HG03039 (cell line): Measurements from ENCODE around the gene NPB.

Source experiments
- ATAC-seq: cut with Tn5 transposase; IDR thresholded peaks from one replicate; pipeline ENCODE4 v1.9.1; 2021; ENCODE audit warnings: mild to moderate bottlenecking, moderate library complexity; ENCODE audit not compliant: unreplicated experiment

The NPB gene

DNA sequence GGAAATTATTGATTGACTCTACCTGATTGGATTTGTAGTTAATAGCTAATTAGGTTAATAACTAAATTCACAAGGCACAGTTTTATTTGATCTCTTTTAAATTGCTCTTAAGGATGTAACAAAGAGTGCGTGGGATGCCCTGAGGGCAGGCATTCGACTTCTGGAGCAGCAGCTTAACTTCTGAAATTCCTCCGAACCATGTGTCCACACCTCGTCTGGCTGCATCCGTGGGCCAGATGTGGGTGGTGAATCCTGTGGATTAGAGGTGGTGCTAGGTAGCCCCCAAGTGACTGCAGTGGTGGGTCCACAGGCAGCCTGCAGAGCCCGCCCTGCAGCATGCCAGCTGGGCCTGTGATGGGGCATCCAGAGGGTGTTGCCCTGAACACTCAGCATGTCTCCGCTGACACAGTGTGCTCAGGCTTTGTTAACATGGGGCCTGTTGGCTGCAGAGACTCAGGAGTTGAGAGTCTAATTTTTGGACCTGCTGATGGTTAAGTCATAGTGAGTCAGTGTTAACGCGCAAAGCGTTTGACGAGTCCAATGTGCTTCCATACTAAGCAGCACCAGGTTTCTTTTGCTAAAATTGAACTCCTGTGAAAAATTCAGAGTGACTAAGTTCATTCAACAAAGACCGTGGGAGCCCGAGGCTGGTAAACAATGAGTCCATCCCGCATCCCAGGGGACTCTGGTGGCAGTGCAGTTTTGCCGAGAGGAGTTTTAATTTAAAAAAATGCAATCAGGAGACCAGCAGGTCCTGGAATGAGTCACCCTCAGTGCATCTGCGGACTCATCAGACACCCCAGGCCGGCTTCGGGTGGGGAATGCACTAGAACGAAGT is 3.8 kb upstream of the NPB start:
- ATAC-seq, result no peak

DNA sequence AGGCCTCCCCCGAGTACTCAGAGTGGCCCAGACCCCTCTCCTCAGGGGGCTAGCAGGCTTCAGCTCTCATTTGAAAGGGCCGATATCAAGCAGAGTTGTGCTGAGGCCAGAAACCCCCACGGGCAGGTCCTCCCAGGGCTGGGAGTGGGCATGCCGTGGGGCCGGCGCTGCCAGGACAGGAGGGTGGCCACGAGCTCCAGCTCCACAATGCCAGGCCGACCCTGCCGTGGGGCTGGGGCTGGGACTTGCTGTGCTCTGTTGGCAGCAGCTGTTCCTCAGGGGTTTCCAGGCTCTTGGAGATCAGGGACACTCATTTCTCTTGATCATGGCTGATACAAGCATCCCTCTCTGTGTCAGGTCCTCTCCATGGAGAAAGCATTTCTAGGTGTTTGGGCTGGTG is 3.2 kb upstream of the NPB start:
- ATAC-seq, result no peak

DNA sequence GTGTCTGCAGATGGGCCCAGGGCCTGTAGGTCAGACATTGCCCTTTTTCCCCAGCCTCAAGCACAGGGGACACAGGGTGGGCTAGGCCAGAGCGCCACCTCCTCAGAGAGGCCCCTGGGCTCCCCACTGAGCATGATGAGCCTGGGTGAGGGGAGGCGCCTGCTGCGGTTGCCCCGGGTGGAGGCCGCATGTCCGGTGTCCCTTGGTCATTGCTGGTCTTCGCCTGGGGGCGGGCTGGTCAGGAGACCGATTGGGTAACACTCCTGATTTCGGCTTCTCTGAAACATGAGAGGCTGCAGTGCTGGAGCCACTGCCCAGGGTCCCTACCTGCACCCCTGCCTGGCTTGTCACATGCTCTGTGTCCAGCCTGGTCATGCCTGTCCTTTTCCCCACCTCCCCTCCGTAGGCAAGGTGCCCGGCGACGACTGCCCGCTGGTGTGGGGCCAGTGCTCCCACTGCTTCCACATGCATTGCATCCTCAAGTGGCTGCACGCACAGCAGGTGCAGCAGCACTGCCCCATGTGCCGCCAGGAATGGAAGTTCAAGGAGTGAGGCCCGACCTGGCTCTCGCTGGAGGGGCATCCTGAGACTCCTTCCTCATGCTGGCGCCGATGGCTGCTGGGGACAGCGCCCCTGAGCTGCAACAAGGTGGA is 2.4 kb upstream of the NPB start:
- ATAC-seq, result no peak

DNA sequence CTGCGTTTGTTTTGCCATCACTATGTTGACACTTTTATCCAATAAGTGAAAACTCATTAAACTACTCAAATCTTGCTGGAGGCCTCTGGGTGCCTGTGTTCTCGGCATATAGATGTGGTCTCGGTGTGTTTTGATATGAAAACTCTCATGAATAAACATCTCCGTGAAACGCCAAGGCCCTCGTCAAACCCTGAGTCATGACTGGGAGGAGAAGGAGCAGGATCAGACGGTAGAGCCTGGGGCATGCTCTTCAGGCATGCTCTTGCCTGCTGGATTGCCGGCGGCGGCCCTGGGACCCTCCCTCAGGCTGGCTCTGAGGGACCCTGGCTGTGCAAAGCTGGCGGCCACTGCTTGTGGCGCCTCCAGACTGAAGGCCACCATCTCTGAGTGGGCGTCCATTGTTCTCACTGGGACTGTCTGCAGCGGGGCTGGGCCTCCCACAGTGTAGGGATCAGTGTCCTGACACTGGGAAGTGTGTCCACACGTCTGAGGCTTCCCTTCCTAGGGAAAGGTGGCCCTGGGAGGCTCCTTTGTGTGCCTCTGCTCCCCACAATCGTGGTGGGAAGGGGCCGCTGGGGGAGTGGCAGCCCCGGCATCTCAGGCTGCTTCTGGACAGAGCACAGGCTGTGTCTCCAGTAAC is 1.7 kb upstream of the NPB start:
- no peak for ATAC-seq

DNA sequence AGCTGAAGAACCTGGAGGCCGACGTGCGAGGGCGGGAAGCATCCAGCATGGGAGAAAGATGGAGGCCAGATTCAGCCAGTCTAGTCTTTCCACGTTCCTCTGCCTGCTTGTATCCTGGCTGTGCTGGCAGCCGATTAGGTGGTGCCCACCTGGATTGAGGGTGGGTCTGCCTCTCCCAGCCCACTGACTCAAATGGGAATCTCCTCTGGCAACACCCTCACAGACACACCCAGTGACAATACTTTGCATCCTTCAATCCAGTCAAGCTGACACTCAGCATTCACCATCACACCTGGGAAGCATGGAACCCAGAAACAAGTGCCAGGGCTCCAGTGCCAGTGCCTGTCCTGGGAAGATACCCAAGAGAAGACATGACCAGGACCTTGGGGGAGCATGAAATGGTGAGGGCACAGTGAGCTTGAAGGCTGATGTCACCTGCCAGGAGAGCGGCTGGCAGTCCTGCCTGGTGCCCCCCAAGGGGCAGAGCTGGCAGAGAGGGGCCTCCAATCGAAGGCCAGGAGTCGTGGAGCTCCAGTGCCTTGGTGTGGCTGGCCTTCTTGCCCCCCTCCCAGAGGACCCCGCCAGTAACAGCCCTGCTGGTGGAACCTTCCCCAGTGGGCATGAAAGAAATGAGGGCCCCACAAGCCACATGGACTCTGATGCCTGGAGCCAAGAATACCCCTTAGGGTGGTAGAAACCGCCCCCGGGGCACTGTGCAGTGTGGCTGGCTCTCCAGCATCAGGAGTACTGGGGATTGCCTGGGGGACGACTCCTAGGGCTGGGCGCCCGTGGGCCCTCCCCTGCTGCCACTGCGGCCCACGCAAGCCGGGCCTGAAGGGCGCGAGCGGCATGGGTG is 643 bp upstream of the NPB start:
- ATAC-seq, result no peak

DNA sequence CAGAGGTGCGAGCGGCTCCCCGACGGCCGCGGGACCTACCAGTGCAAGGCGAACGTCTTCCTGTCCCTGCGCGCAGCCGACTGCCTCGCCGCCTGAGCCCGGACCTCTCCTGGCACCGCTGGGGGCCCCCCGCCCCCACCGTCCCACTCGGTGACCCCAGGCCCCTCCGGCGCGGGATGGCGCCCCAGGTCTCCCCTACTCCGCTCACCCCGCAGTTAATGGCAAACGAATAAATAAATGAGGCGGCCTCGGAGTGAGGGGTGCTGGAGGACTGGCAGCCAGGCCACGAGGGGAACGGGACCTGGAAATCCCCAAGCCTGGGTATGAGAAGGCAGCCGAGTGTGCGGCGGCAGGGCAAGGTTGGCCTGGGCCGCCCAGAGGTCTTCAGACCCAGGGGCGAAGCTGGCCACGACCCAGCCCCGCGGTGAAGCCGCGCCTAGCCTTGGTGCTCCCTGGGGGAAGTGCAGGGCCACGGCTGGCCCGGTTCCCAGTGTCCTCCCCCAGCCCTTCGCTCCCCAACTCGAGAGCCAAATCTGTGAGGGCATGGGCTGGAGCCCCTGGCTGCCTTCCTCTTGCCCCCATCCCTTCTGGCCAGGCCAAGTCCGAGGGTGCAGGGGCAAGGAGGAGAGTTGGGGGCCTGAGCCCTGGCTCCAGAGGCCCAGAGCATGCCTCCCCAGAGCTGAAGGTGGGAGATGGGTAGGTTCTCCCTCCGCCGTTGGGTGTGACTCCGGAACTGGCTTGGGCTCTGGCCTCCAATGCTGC is 796 bp downstream of the NPB start:
- no peak for ATAC-seq

DNA sequence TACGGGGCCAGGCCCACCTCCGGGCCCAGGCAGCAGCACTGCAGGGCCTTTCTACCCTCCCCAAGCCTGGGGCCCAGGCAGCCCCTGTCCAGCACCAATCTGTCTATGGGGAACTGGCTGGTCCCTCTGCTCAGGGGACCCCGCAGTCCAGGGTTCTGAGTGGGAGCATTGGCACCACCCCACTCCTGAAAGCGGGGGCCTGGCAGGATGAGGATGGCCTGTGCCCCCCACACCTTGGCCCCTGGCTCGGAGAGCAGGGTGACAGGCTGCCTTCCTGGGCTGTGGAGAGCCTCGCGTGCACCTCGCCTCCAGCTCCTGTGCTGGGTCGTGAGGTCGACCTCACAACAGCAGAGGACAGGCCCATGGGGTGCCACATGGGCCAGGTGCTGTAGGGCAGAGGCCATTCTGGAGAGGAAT is 1.4 kb downstream of the NPB start:
- no peak for ATAC-seq

DNA sequence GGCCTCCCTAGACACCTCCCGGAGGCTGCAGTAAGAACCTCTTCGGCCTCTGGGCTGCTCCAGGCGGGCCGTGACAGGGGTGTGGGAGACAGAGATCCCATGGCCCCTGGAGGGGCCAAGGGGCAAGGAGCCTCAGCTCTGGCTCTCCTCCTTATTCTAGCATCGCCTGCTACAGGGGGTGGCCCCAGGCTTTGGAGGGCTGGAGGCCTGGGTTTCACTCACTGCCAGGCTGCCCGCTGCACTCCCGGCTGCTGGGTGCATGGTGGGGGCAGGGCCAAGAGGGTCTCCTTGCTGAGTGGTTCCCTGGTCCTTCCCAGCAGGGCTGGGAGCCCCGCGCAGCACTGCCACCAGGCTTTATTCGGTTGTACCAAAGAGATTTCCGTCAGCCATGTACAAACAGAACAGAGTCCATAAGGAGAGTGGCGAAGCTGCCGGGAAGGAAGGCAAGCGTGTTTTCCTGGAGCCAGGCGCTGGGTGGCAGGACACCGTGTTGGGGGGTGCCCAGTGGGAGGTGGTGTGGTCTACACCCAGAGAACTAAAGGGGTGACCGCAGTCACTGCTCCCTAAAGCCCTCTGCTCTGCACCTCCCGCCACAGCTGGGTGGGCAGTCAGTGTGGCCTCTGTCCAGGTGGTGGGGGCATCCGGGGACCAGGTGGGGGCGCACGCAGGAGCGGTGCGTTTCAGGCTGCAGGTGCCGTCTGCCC is 2.0 kb downstream of the NPB start:
- ATAC-seq, result no peak

DNA sequence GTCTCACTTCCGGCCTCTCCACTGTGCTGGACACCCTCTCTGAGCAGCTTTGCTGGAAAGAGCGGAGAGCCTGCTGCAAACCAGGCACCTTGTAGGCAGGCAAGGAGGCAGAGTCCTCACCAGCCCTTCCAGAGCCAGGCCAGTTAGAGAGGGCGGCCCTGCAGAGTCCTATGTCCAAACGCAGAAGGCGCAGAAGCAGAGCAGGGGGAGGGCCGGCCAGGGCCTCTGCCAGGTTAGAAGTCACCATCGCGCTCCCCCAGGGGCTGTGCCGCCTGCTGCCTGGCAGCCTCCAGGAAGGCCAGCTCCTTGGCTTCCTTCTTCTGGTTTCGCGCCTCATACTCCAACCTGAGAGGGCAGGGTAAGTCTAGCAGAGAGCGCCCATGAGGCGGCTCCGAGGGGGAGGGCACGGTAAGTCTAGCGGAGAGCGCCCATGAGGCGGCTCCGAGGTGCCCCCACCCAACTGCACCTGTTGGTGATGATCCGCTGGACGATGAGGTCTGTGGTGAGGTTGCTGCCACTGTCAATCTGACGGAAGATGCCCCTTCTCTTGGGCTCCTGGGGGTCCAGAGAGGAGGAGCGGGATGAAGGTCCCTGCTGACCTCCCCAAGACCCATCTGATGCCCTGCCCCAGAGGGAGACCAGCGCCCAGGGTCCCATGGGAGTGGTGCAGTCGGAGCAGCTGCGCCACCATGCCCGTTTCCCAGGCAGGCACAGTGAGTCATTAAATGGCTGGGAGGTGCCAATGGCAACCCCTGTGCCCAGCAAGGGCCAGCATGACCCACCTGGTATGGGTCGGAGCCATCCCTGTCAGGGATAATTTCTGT is 2.8 kb downstream of the NPB start:
- ATAC-seq, result no peak

DNA sequence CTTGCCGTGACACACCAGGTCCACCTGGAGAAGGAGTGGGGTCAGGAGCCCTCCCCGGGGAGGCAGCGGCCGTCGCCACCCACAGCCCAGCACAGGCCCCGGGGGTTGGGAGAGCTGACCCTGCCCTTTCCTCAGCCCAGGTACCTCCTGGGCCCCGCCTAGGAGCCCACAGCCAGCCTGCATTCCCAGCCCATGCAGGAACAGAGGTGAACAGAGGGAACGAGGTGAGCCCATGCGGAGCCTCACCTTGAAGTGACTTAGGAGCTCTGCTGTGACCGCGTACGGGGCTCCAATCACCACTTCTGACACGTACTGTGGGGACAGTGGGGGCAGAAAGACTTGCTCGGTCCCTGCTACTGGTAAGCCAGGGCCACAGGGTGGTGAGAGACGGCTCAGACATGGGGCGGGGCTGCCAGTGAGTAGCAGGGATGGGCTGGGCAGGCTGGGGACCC is 3.4 kb downstream of the NPB start:
- ATAC-seq, result no peak

DNA sequence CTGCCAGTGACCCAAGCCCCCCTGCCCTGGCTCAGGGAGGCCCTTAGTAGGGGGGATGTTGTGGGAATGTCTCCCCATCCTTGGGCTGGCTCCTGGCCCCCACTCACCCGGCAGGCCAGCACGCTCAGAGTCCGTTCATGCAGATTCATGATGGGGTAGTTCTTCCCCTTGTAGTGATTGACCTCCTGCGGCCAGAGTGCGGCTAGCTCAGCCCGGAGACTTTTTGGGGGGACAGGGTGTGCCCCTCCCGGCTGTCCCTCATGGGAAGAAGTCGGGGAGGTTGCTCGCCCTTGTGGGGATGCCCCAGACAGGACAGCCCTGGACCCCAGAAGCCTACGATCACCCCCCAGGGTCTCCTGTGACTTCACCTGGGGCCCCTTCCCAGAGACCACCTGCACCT is 4.0 kb downstream of the NPB start:
- no peak for ATAC-seq

DNA sequence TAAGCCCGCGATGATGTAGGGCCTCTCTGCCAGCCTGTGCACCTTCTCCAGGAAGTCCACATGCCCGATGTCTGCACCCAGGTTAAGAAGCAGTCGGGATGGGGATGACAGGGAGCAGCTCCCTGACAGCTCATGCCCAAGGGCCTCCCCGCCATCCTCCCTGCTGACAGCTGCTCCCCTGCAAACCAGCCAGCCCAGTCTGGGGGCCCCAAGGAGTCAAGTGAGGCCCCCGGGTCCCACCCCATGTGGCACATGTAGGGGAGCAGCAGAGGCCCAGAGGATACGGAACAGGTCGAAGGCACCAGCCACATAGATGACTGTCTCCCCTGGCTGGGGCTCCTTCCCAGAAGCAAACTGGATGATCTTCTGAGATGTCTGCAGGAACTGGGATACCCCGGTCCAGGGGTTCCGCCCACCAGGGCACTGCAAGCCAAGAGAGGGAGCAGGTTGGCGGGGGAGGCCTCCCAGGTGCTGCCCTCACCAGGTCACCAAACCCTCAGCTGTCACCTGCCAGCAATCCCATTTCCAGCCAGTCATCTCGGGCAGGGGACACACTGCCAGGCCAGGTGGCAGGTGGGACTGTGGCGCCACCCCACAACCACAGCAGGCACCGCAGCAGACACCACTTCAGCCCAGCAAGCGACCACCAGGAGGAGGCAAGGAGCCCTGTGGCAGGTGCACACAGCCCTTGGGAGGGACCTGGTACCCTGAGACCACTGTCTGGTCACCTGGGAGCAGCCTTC is 4.6 kb downstream of the NPB start:
- no peak for ATAC-seq

DNA sequence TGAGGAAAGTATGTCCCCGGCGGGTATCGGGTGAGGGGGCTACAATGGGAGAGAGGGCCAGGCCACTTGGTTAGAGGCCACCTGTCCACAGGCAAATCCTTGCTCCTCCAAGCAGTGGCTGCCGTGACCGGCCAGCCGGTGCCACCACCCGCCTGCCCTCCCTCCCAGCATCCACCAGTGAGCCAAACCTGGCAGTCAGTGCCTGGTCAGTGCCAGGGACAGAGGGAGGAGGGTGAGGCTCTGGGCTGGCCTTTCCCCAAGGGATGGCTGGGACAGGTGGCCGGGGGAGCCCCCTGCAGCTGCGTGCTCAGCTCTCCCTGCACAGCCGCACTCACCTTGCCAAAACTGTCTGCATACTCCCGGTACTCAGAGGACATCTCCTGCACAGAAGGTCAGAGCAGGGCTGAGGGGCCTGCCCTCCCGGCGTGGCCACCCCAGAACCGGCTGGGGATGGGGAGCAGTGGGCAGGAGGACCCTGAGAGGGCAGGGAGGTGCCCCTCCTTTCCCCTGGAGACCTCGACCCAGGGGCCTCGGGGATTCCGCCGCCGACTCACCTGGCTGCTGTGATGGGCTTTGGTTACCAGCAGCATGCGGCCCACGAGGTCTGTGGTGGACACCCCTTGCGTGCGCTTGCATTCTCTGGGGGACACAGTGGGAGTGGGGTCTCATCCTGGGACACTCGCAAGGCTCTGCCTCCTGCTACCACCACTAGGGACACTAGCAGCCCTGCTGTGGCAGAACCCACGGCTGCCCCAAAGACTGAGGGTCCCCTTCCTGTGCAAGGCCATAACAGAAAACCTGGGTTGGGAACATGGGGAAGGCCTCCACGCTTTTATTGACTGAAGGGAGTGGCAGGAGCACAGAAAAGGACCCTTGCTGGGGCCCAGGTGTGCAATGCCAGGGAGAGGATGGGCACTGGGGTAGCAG is 5.4 kb downstream of the NPB start:
- no peak for ATAC-seq

DNA sequence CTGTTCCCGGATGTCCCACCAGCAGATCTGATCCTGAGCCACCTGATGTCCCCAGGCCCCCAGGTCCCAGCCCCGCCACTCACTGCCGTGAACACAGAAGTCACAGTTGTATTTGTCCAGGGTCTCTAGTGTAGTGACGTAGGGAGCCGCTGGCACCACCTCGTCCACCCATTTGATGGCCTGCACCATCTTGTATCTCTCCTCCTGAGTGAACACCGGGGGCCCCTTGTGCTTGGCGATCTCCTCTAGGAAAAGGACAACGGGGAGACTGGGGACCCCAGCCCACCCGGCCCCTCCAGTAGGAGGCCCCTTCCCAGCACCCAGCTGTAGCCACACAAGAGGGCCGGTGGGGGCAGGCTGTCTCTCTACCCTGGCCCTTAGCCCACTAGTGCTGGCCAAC is 6.8 kb downstream of the NPB start:
- no peak for ATAC-seq

DNA sequence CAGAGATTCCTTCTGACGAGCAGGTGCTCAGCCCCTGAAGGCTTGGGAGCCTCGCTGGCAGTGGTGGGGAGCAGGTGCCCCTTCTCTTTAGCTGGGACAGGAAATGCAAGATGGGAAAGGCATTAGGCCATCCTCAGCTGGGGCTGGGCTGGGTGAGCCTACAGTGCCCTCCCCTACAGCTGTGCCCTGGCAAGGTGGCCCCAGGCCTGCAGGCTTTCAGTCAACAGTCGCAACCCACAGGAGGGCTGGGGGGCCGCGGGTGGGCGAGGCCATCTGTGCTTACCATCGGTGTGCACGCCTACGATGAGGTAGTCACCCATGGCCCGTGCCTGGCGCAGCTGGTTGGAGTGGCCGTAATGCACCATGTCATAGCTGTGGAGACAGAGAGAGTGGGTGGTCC is 7.2 kb downstream of the NPB start:
- ATAC-seq, result no peak

DNA sequence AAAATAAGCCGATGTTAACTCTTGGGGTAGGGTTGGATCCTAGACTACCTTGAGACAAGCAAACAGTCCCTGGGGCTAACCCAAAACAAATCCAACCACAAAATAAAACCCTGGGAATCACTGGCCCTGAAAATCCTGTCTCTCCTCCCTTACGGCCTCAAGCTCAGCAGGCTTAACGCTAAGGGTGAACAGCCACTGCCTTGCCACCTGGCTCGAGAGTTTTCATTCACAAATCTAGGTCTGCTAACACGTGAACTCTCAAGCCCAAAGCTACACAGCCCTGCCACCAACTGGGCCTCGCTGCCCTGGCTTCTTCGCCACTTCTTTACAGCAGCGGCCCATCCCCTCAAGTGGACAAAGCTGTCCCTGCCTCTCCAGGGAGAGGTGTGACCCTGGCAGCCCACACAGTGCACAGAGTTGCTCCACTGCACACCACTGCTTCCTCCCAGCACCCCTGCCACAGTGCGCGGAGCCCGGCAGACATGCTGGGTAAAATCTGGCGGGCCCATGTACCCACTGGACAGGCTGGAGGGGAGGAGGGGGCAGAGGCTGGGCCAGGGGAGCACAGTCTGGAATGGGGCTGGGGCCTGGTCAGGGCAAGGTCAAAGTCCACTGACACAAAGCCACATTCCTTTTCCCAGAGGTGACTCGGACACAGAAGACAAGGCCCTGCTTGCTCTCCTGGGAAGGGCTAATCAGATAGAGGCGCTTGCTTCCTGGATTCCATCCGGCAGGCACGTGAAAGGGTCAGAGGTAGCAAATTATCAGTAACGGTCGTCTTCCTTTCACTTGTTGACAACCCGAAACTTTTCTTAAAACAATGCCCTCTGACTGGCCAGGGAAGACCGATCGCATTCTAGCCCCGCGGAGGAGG is 8.2 kb downstream of the NPB start:
- ATAC-seq, result no peak
